ENCODE data around the gene TEAD1.

The TEAD1 gene

GRCh38 chr11:12687740-12688139 lies 13.5 kb downstream of the TEAD1 start:
- no peak for DNase-seq

GRCh38 chr11:12689029-12689755 lies 15.0 kb downstream of the TEAD1 start:
- no peak for DNase-seq

DNA sequence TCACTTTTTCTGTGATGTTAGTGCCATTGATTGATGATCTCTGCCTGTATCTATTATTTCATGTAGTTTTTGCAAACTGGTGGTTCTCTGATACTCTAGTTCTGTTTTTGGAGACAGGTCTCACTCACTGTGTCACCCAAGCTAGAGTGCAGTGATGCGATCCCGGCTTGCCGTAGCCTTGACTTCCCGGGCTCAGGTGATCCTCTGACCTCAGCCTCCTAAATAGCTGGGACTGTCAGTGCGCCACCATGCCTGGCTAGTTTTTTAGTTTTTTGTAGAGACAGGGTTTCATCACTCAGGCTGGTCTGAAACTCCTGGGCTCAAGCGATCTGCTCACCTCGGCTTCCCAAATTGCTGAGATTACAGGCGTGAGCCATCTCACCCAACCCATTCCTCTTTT lies 16.4 kb downstream of the TEAD1 start:
- DNase-seq: no peak

GRCh38 chr11:12691473-12691872 lies 17.3 kb downstream of the TEAD1 start:
- no peak for DNase-seq

- DNase-seq: no peak
Observed at GRCh38 chr11:12692229-12693075, 18.2 kb downstream of the TEAD1 start.

DNA sequence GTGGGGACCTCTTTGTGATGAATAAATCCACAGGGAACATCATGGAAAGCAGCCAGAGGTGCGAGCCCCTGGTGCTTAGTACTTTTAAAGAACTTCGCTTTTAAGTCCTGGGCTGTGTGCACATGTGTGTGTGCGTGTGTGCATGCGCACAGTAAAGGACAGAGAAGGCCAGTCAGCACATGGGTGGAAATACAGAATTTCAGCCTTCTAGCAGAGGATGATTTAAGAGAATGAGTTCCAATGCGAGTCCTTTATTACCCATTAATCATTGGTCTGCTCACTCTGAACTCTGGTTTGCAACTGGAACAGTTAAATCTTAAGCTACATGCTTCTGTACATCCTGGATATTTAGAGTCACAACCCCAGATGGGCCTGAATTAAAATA lies 18.9 kb downstream of the TEAD1 start:
- DNase-seq: no peak

- DNase-seq: no peak
Observed at GRCh38 chr11:12693479-12694182, 19.4 kb downstream of the TEAD1 start.

DNA sequence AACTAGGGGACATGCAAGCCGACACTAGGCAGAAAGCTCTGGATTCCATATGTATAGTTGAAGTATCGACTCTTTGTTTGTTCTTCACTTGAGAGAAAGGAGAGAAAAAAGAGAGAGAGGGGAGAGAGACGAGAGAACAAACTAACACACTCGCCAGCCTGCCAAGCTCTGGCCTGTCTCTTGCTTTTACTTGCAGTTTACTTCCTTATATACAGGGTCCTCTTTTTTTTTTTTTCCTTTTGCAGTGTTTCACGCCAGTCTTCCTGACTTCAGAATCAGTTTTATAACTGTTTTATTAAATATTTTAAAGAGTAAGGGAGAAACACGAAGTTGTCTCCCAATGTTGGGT lies 19.9 kb downstream of the TEAD1 start:
- no peak for DNase-seq

DNA sequence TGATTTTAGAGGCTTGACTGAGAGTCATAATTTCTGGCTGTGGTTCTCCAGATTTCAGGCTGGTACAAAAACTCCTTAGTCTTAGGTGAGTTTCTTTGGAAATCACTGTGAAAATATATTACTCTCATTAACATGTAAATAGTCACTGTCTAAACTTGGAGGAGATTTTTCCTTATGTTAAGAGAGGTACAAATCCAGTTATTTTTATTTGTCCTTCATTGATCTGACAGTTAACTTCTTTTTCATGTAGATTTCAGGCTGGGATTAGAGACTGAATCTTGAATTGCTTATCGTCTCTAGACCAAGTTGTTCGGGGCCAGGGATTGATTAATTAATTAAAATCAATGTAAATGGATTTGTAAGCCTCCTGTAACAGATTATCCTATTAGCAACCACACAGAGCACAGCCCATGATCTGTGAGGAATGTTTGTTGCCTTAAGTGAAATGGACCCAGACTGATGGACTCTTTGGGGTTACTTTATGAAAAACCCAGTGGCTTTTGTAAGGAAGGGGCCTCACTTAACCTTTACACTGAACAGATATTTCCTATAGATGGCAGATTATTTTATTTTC lies 21.1 kb downstream of the TEAD1 start:
- no peak for DNase-seq

DNA sequence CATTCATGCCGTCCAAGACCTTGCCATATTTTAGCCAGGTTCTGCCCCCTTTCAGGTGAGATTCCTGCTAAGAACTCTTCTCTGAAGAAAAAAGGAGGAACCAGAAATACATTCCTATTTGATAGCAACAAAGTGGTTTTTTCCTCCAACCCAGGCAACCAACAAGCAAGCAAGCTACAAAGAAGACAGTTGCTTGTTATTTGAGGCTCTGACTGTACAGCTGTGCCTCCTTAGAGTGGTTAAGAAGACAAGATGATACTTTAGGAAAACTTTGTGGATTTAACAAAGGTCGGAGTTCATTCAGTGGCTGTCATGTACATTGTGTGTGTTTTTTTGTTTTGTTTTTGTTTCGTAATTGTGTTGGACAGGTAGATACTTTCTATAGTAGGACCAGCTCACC lies 21.7 kb downstream of the TEAD1 start:
- no peak for DNase-seq

GRCh38 chr11:12696911-12697581 lies 22.8 kb downstream of the TEAD1 start:
- DNase-seq: no peak

GRCh38 chr11:12698048-12698447 lies 23.8 kb downstream of the TEAD1 start:
- DNase-seq: no peak

GRCh38 chr11:12701811-12702592 lies 27.8 kb downstream of the TEAD1 start:
- no peak for DNase-seq

GRCh38 chr11:12702999-12703453 lies 28.8 kb downstream of the TEAD1 start:
- DNase-seq: no peak

- DNase-seq: no peak
Observed at GRCh38 chr11:12704049-12704448, 29.8 kb downstream of the TEAD1 start.

DNA sequence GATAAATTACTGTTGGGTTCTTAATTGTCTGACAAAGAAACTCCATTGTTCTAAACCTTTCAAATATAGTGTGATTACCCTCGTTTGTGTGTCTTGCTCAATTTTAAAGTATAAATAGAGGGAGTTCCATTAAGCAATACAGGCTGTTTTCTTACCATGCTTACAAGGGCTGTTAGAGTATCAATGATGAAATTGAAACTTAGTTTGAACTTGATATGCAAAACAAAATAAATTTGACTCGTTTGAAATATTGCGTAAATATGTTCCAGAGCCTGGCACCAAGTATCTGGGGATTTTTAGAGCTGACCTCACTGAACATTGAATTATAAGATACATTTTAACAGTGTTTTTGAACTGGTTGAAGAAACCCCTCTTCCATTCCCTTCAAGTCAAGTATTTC lies 31.7 kb downstream of the TEAD1 start:
- DNase-seq: no peak

GRCh38 chr11:12706545-12707499 lies 32.6 kb downstream of the TEAD1 start:
- no peak for DNase-seq

- DNase-seq: no peak
Observed at GRCh38 chr11:12707500-12707880, 33.3 kb downstream of the TEAD1 start.

GRCh38 chr11:12711496-12711895 lies 37.3 kb downstream of the TEAD1 start:
- DNase-seq: no peak

DNA sequence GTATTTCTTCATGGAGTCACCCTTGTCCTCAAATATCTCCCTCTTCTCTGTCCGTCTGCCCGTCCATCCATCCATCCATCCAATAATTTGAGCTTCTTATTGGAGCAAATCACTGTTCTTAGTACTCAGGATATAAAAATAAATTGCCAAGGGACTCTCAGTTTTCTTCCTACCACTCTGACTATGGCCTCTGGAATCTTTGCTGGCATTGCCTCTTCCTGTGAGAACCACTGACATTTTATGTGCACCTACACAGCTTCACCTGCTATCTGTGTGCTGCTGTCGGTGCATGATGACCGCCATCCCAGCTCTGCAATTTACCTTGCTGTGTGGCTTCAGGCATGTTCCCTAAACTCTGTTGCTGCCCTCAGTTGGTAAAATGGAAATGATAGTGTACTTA lies 37.9 kb downstream of the TEAD1 start:
- DNase-seq: no peak

- no peak for DNase-seq
Observed at GRCh38 chr11:12715131-12715530, 40.9 kb downstream of the TEAD1 start.

Measured in KG1 (cell line).